IPS-11a (cell line): ENCODE data around the gene METRN.

Experiments used
- H3K4me3 ChIP-seq: one replicate; pipeline ENCODE4 v1.5.1; 2013; ENCODE audit warnings: low read depth, low read length, control low read depth

Gene METRN

GRCh38 chr16:767743-768235 lies 52.9 kb downstream of the METRN start:
- H3K4me3 ChIP-seq, result no peak overlapping the region

GRCh38 chr16:768428-768827 lies 53.5 kb downstream of the METRN start:
- H3K4me3 ChIP-seq, result no peak overlapping the region
